GM21619 (cell line): ENCODE results near the gene COQ3.
A peak's percentile ranks its signal among the peaks of the same experiment; 100 is the strongest.

Experiments
- ATAC-seq: cut with Tn5 transposase; IDR thresholded peaks from one replicate; pipeline ENCODE4 v1.9.1; 2021; ENCODE audit not compliant: unreplicated experiment

Gene COQ3

GRCh38 chr6:99333068-99333467 lies 60.9 kb downstream of the COQ3 start:
- peak; percentile 86 for ATAC-seq

GRCh38 chr6:99331531-99331930 lies 62.5 kb downstream of the COQ3 start:
- no peak for ATAC-seq

GRCh38 chr6:99330159-99330558 lies 63.8 kb downstream of the COQ3 start:
- peak; percentile 64 for ATAC-seq

GRCh38 chr6:99324996-99325395 lies 69.0 kb downstream of the COQ3 start:
- ATAC-seq, result no peak
